ENCODE data around the gene B9D2.
A peak's percentile ranks its signal among the peaks of the same experiment; 100 is the strongest.

B9D2 gene

GRCh38 chr19:41318696-41319499 is 45.1 kb downstream of the B9D2 start:
- H3K4me3 ChIP-seq (ENCODE audit: low read depth, low read length), result no peak overlapping the region
- no peak for TF ChIP-seq CTCF (IDR thresholded peaks at IDR 0.05; ENCODE audit: borderline replicate concordance, insufficient read depth, low read depth, low read length)

GRCh38 chr19:41316306-41316920 is 47.5 kb downstream of the B9D2 start:
- no peak overlapping the region for H3K4me3 ChIP-seq (ENCODE audit: low read depth, low read length)
- TF ChIP-seq CTCF (IDR thresholded peaks at IDR 0.05; ENCODE audit: borderline replicate concordance, insufficient read depth, low read depth, low read length), result no peak

DNA sequence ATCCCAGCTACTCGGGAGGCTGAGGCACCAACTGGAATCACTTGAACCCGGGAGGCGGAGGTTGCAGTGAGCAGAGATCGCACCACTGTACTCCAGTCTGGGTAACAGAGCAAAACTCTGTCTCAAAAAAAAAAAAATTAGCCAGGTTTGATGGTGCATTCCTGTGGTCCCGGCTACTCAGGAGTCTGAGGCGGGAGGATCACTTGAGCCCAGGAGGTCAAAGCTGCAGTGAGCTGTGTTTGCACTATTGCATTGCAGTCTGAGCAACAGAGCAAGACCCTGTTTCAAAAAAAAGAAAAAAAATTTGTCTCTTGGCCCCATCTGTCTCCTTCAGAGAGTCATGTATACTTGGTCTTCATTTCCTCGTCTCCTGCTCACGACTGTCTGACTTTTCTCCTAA is 52.3 kb downstream of the B9D2 start:
- no peak for TF ChIP-seq CTCF (IDR thresholded peaks at IDR 0.05; ENCODE audit: borderline replicate concordance, insufficient read depth, low read depth, low read length)
- H3K4me3 ChIP-seq (ENCODE audit: low read depth, low read length), result no peak overlapping the region

- TF ChIP-seq CTCF (IDR thresholded peaks at IDR 0.05; ENCODE audit: borderline replicate concordance, insufficient read depth, low read depth, low read length), result no peak
- peak overlapping the region; percentile 64 for H3K4me3 ChIP-seq (ENCODE audit: low read depth, low read length)
These were observed 52.9 kb downstream of the B9D2 start for GRCh38 chr19:41311072-41311471.

DNA sequence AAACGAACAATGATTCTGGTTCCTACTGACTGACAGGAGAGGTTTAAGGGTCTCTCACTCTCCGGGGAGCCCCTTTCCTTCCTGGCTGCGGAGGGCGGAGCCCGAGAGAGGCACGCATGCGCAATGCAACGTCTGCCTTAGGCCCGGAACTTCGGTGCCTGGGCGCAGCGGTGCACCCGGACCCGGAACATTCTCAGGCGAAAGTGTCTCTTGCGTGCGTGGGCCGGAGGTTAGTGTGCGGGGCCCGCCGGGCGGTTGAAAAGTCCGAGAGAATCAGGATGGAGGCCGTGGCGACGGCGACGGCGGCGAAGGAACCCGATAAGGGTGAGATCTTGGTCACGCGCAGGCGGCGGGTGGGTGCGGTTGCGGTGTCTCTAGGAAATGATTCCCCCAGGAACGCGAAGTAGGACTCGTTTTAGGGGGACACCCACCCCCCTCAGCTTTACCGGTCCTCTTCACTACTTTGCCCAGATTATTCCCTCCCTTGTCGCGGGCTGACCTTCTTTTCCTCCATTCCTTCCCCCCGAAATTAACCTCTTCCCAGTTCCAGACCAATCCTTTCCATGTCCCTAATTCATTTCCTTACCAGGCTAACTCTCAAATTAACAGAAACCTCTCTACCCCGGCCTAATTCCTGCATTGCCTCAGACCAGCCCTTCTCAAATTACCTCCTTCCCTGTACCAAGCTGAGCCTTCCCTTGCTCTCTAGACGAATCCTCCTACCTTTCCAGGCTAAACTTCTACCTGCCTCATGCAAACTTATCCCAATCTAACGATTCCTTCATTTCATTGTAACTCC is 53.7 kb downstream of the B9D2 start, which contains the start of gene CCDC97:
Gene CCDC97, plus strand, starts transcription at position 140 of the 799 bp plus-strand sequence. Its CDS starts 139 bp downstream, at position 279.
- no peak for TF ChIP-seq CTCF (IDR thresholded peaks at IDR 0.05; ENCODE audit: borderline replicate concordance, insufficient read depth, low read depth, low read length)
- peak within 1 kb of the TSS; percentile 64 for H3K4me3 ChIP-seq (ENCODE audit: low read depth, low read length)

DNA sequence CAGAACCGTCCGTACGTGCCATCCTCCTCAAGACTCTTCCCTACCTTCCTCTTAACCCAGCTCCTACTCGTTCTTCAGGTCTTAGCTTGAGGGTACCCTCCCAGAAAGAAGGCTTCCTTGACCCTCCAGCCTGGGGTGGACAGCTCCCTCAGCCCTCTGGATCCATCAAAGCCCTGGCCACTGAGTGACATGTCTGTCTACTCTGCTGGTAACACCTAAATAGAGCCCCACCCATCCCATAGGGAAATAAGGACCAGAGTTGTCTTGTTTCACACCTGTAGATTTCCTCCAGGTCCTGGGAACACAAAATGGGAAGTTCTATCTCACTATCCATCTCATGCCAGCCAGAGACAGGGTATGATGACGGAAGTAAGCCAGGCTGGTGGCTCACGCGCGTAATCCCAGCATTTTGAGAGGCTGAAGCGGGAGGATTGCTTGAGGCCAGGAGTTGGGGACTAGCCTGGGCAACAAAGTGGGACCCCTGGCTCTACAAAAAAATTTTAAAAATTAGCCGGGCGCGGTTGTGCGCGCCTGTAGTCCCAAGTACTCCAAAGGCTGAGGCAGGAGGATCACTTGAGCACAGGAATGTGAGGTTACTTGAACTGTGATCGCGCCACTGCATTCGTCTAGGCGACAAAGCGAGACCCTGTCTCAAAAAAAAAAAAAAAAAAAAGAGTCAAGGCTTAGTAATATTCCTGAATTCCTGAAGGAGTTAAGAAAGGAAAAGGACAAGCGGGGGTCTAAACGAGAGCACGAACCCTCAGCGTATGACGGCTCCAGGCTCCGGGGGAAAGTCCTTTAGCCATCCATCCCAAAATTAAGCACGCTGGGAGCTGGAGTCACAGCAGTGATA is 54.5 kb downstream of the B9D2 start:
- no peak for TF ChIP-seq CTCF (IDR thresholded peaks at IDR 0.05; ENCODE audit: borderline replicate concordance, insufficient read depth, low read depth, low read length)
- H3K4me3 ChIP-seq (ENCODE audit: low read depth, low read length), result peak overlapping the region; percentile 64
